ENCODE results near the gene CFAP410.
"Not testable (repeated sequence)": the region's sequence is repeated elsewhere in the genome, so short reads cannot be mapped to it uniquely, and the experiment has no call there.

Gene CFAP410

GRCh38 chr21:44368711-44369446 is 29.7 kb upstream of the CFAP410 start:
- no peak for DNase-seq

- no peak for DNase-seq
Observed at GRCh38 chr21:44366586-44367211, 27.5 kb upstream of the CFAP410 start.

DNA sequence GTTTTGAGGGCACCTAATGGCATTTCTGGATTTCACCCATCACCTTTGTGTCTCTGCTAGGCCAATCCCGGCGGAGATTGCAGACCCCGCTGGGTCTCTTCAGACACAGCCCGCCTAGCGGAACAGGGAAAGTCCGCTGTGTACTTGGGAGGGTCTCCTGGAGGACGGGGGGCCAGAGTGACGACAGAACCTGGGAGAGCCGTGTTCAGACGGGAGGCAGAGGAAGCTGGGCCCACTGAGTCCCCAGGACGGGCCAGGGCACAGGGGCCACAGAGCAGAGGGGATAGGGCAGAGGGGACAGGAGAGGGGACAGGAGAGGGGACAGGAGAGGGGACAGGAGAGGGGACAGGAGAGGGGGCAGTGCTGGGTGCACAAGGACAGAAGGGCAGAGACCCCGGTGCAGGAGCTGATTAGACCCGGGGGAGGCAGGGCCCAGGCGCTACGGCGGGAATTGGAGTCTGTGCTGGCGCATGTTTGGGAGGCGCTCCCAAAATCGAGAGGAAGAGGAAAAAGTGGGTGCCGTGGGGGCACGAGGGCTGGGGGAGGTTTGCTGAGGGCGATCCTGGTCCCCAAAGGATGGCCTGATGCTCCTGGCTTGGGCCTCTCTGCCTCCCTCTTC is 26.9 kb upstream of the CFAP410 start:
- DNase-seq, result no peak

GRCh38 chr21:44365251-44365966 is 26.2 kb upstream of the CFAP410 start:
- no peak for DNase-seq

- no peak for DNase-seq
Observed at GRCh38 chr21:44364151-44365053, 25.2 kb upstream of the CFAP410 start.

GRCh38 chr21:44363278-44363677 is 24.1 kb upstream of the CFAP410 start:
- DNase-seq, result no peak

- not testable (repeated sequence) for DNase-seq
Observed at GRCh38 chr21:44361903-44362302, 22.7 kb upstream of the CFAP410 start.

- no peak for DNase-seq
Observed at GRCh38 chr21:44360159-44360558, 21.0 kb upstream of the CFAP410 start.

DNA sequence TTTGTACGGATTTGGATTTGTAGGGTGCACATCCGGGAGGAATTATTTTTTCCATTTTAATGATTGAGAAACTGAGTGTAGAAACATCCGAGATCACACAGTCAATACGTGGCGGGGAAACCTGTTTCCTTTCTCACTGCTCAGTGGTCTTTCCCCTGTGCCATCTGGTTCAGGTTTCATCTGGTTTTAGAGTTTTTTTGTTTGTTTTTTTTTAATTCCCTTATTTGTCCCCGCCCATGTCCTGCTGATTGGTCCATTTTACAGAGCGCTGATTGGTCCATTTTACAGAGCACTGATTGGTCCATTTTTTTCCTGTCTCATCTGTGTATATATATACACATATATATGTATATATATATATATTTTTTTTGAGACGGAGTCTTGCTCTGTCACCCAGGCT is 20.2 kb upstream of the CFAP410 start:
- DNase-seq, result no peak

- no peak for DNase-seq
Observed at GRCh38 chr21:44357064-44357837, 18.1 kb upstream of the CFAP410 start.

- no peak for DNase-seq
Observed at GRCh38 chr21:44356636-44357035, 17.4 kb upstream of the CFAP410 start.

- DNase-seq, result no peak
Observed at GRCh38 chr21:44356160-44356559, 17.0 kb upstream of the CFAP410 start.

- DNase-seq, result no peak
Observed at GRCh38 chr21:44354775-44355771, 15.9 kb upstream of the CFAP410 start.

- no peak for DNase-seq
Observed at GRCh38 chr21:44354001-44354405, 14.8 kb upstream of the CFAP410 start.

DNA sequence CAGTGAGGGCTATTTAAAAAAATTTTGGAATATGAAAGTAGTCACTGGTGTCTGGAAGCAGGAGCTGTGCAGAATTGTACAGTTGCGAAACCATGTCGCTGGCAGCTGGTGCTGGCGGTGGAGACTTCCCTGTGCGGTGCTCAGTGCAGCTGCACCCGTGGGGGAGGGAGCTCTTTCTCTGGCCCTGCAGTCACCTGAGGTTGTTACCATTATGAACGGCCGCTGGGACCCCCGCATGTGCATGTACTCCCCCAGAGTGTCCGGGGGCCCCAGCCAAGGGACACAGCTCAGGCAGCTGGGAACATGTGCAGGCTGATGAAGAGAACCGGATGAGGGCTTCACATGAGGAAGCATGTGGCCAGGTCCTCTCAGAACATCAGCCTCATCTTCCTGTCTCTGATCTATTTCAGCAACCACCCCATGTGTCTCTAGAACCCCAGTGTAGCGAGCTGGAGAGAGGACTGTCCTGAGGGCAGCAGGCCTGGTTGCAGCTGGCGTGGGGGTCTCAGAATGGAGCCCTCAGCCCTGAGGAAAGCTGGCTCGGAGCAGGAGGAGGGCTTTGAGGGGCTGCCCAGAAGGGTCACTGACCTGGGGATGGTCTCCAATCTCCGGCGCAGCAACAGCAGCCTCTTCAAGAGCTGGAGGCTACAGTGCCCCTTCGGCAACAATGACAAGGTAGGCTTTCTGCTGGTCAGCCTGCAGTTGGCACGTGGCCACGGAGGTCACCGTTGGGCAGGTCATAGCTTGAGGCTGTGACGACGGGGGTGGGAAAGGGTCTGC is 14.2 kb upstream of the CFAP410 start, which contains the start of gene TRPM2:
Gene TRPM2 (plus strand): TSS at position 431 of the 780 bp plus-strand sequence. CDS start 80 bp downstream, at position 511.
- no peak for DNase-seq

DNA sequence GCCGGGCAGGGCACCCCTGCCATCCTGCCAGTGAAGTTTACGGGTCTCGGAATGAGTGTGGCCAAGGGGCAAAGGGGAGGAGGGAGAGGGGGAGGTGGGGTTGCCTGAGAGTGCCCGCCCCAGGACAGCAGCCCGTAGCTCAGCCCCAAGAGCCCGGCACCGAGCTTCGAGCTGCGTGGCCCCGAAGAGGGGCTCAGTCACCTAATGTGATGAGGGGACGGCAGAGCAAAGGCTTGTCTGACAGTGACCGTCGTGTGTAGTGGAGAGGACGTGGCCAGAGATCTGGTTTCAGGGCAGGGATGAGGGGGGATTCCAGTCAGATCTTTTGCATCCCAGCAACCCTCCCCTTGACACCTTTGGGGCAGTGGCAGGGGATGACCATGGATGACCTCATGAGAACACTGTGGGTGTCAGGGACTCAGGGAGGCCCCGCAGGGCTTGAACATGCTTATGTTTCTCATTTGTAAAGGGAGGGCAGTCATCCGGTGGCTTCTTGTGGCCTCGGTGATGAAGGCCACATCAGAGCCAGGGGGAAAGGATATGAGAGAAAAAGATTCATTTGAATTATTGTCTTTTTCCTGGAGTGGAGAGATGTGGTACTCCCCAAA is 13.2 kb upstream of the CFAP410 start:
- no peak for DNase-seq

GRCh38 chr21:44351535-44352252 is 12.5 kb upstream of the CFAP410 start:
- no peak for DNase-seq
